GM23248 (cell line): ENCODE measurements around the gene INTS1. TPM values are rescaled to one million over a fixed set of nuclear protein-coding genes. Genes with fewer than 3 reads are reported as not detected.
"Not testable (repeated sequence)": the region's sequence is repeated elsewhere in the genome, so short reads cannot be mapped to it uniquely, and the experiment has no call there.

ENCODE experiments used
- DNase-seq: peaks from one replicate; pipeline ENCODE4 v3.0.0-alpha.2; 2015
- H2AFZ ChIP-seq: fragments of 200-600 bp; sonication (generic); 2 replicates; pipeline ENCODE4 v1.6.1; 2016; ENCODE audit warnings: antibody characterized with exemption
- H3F3A ChIP-seq: fragments of 200-600 bp; sonication (generic); 2 replicates; pipeline ENCODE4 v1.6.1; 2016; ENCODE audit warnings: mild to moderate bottlenecking, antibody characterized with exemption, mixed run types; ENCODE audit not compliant: insufficient read depth
- H3K27ac ChIP-seq: fragments of 200-600 bp; sonication (generic); 2 replicates; pipeline ENCODE4 v1.5.1; 2016; ENCODE audit warnings: mild to moderate bottlenecking
- H3K27me3 ChIP-seq: fragments of 200-600 bp; sonication (generic); replicated peaks from 2 replicates; pipeline ENCODE4 v1.6.1; 2016; ENCODE audit warnings: mild to moderate bottlenecking; ENCODE audit not compliant: insufficient read depth
- H3K36me3 ChIP-seq: fragments of 200-600 bp; sonication (generic); 2 replicates; pipeline ENCODE4 v1.6.1; 2016; ENCODE audit warnings: low read depth, mild to moderate bottlenecking
- H3K4me1 ChIP-seq: fragments of 200-600 bp; sonication (generic); 2 replicates; pipeline ENCODE4 v1.6.1; 2016; ENCODE audit warnings: mild to moderate bottlenecking; ENCODE audit not compliant: insufficient read depth
- H3K4me2 ChIP-seq: fragments of 200-600 bp; sonication (generic); one replicate; pipeline ENCODE4 v1.6.1; 2016; ENCODE audit warnings: mild to moderate bottlenecking; ENCODE audit not compliant: unreplicated experiment
- H3K4me3 ChIP-seq: fragments of 200-600 bp; sonication (generic); 2 replicates; pipeline ENCODE4 v1.5.1; 2016; ENCODE audit warnings: mild to moderate bottlenecking
- H3K79me2 ChIP-seq: fragments of 200-600 bp; sonication (generic); 2 replicates; pipeline ENCODE4 v1.6.1; 2016; ENCODE audit warnings: mild to moderate bottlenecking; ENCODE audit not compliant: insufficient read depth
- H3K9ac ChIP-seq: fragments of 200-600 bp; sonication (generic); 2 replicates; pipeline ENCODE4 v1.6.1; 2016; ENCODE audit warnings: mild to moderate bottlenecking
- H3K9me2 ChIP-seq: fragments of 200-600 bp; sonication (generic); 2 replicates; pipeline ENCODE4 v1.6.1; 2016; ENCODE audit warnings: mixed run types, mild to moderate bottlenecking, moderate library complexity; ENCODE audit not compliant: insufficient read depth
- H3K9me3 ChIP-seq: fragments of 200-600 bp; sonication (generic); one replicate; pipeline ENCODE4 v1.6.1; 2017; ENCODE audit warnings: low read depth
- H4K20me1 ChIP-seq: fragments of 200-600 bp; sonication (generic); 2 replicates; pipeline ENCODE4 v1.6.0; 2016; ENCODE audit not compliant: insufficient read depth
- EZH2 ChIP-seq: fragments of 200-600 bp; sonication (generic); IDR thresholded peaks from 2 replicates; pipeline ENCODE4 v1.6.1; 2018; ENCODE audit warnings: antibody characterized with exemption, mild to moderate bottlenecking; ENCODE audit not compliant: insufficient read depth, poor library complexity, severe bottlenecking
- EZH2phosphoT487 ChIP-seq: fragments of 200-600 bp; sonication (generic); IDR thresholded peaks from 2 replicates; pipeline ENCODE4 v1.6.1; 2018; ENCODE audit warnings: antibody characterized with exemption, moderate library complexity, mild to moderate bottlenecking, low read depth; ENCODE audit not compliant: insufficient read depth
- WGBS, 2 experiments: methylation state at CpG; one replicate each; pipeline ENCODE4 v1.1.6; 2015 to 2017; ENCODE audit warnings: low lambda C conversion rate in 2 of 2, low coverage in 1 of 2; ENCODE audit errors: missing lambda C conversion rate in 2 of 2; 5-methylcytosine and 5-hydroxymethylcytosine counted together
- in situ Hi-C: fragments of 300-500 bp; cut with MboI; formaldehyde crosslinking; loops from 2 replicates; pipeline ENCODE4 v1.15.0; 2020
- polyA plus RNA-seq: library from polyadenylated mRNA; unstranded; fragments of >200 nt; fragmentation: Nextera tagmentation; extraction: Ambion mirVana; gene quantifications from 2 replicates; pipeline ENCODE4 v1.2.1, GENCODE V29; 2016
- total RNA-seq: library from RNA; depleted of rRNA; stranded (reverse); fragments of >200 nt; shearing (Covaris generic); gene quantifications from 2 replicates; pipeline ENCODE4 v1.2.3, GENCODE V29; 2014

INTS1 gene
- total and polyA plus RNA-seq, 2 experiments from 2014 or later = 25.4 to 44.7 TPM

DNA sequence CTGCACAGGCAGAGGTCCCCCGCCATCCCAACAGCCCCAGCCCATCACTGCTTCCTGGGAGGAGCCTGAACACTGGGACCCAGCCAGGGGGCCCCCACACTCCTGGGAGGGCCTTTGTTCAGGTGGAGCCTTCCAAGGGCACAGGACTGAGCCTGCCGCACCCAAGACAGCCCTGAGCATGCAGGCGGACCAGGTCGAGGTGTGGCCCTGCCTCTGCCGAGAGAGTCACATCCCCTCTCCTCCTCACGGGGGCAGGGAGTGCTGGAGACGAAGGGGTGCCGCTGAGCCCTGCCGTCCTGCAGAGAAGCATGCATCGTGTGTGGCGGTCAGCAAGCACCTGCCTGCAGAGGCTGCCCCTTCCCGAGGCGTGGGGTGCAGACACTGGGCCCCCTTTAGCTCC lies 19.0 kb upstream of the INTS1 start:
- TF ChIP-seq EZH2 (no peak), EZH2phosphoT487 (no peak)
- no peak overlapping the region for H3K9ac ChIP-seq
- H3K9me2 ChIP-seq = no peaks in the 10 kb centered on the region
- in situ Hi-C loops = no loop called here
- no peak overlapping the region for H2AFZ ChIP-seq
- no peaks in the 10 kb centered on the region for H4K20me1 ChIP-seq
- no peaks in the 10 kb centered on the region for H3K79me2 ChIP-seq
- no peaks in the 10 kb centered on the region for H3K4me1 ChIP-seq
- no peak for DNase-seq
- H3K27ac ChIP-seq = no peak overlapping the region
- no peak overlapping the region for H3K4me3 ChIP-seq
- no peak overlapping the region for H3K4me2 ChIP-seq
- H3K36me3 ChIP-seq = no peaks in the 10 kb centered on the region
- no peaks in the 10 kb centered on the region for H3F3A ChIP-seq
- peaks cover 17% of the 10 kb centered on the region for H3K27me3 ChIP-seq
- no peaks in the 10 kb centered on the region for H3K9me3 ChIP-seq
- WGBS, 2 experiments = 23 to 32% methylated on average over 13 of the region's 13 CpGs

GRCh38 chr7:1521456-1521855 lies 17.3 kb upstream of the INTS1 start:
- no peak overlapping the region for H2AFZ ChIP-seq
- H3K36me3 ChIP-seq = no peaks in the 10 kb centered on the region

GRCh38 chr7:1520539-1521234 lies 16.5 kb upstream of the INTS1 start:
- Histone ChIP-seq H3K4me3 (no peak overlapping the region), H3K9me3 (no peaks in the 10 kb centered on the region), H2AFZ (no peak overlapping the region), H3K36me3 (no peaks in the 10 kb centered on the region), H3K79me2 (no peaks in the 10 kb centered on the region), H3K27ac (no peak overlapping the region), H3K9me2 (no peaks in the 10 kb centered on the region), H3K4me2 (no peak overlapping the region), H4K20me1 (no peaks in the 10 kb centered on the region), H3K9ac (no peak overlapping the region), H3F3A (no peaks in the 10 kb centered on the region), H3K27me3 (peaks cover 11% of the 10 kb centered on the region), H3K4me1 (no peaks in the 10 kb centered on the region)
- no peak for DNase-seq
- 76% methylated on average over 27 of the region's 27 CpGs for WGBS, 2 experiments
- in situ Hi-C loops = no loop called here
- TF ChIP-seq EZH2 (no peak), EZH2phosphoT487 (no peak)

More at GRCh38 chr7:1521456-1521855, 17.3 kb upstream of the INTS1 start:
- peaks cover 13% of the 10 kb centered on the region for H3K27me3 ChIP-seq
- H3K27ac ChIP-seq = no peak overlapping the region
- H3K9me3 ChIP-seq = no peaks in the 10 kb centered on the region
- no peak for DNase-seq
- TF ChIP-seq EZH2phosphoT487 (no peak), EZH2 (no peak)
- no peaks in the 10 kb centered on the region for H3K4me1 ChIP-seq
- H3K9ac ChIP-seq = no peak overlapping the region
- in situ Hi-C loops = no loop called here
- no peaks in the 10 kb centered on the region for H4K20me1 ChIP-seq
- no peaks in the 10 kb centered on the region for H3K79me2 ChIP-seq
- no peak overlapping the region for H3K4me2 ChIP-seq
- WGBS, 2 experiments = 65 to 75% methylated on average over 11 of the region's 11 CpGs
- H3K9me2 ChIP-seq = no peaks in the 10 kb centered on the region
- H3K4me3 ChIP-seq = no peak overlapping the region
- H3F3A ChIP-seq = no peaks in the 10 kb centered on the region

GRCh38 chr7:1519322-1519922 lies 15.2 kb upstream of the INTS1 start:
- H3K9me3 ChIP-seq, H3K4me1 ChIP-seq, H3K27ac ChIP-seq, H3F3A ChIP-seq, H3K9me2 ChIP-seq, DNase-seq, H2AFZ ChIP-seq, H3K4me2 ChIP-seq, H3K4me3 ChIP-seq, H3K27me3 ChIP-seq, H3K79me2 ChIP-seq, H4K20me1 ChIP-seq, H3K36me3 ChIP-seq, H3K9ac ChIP-seq, in situ Hi-C loops: not testable (repeated sequence)
- 70% methylated on average over 12 of the region's 12 CpGs for WGBS, 2 experiments
